ENCODE results near the gene ANKRD13A.

Gene ANKRD13A

GRCh38 chr12:110088936-110089335 lies 89.7 kb downstream of the ANKRD13A start:
- Histone ChIP-seq H3K4me3 (replicated peaks; ENCODE audit: low read depth, low read length) (no peak overlapping the region), H3K36me3 (ENCODE audit: control insufficient read depth, insufficient read depth, low read length) (no peaks in the 10 kb centered on the region), H3K27me3 (replicated peaks; ENCODE audit: control insufficient read depth, insufficient read depth, low read length) (no peaks in the 10 kb centered on the region; the same call in 1 of the 2 replicates)
- no peak for DNase-seq (ENCODE audit: extremely low read depth, insufficient read length)
- TF ChIP-seq, protein P1, sequence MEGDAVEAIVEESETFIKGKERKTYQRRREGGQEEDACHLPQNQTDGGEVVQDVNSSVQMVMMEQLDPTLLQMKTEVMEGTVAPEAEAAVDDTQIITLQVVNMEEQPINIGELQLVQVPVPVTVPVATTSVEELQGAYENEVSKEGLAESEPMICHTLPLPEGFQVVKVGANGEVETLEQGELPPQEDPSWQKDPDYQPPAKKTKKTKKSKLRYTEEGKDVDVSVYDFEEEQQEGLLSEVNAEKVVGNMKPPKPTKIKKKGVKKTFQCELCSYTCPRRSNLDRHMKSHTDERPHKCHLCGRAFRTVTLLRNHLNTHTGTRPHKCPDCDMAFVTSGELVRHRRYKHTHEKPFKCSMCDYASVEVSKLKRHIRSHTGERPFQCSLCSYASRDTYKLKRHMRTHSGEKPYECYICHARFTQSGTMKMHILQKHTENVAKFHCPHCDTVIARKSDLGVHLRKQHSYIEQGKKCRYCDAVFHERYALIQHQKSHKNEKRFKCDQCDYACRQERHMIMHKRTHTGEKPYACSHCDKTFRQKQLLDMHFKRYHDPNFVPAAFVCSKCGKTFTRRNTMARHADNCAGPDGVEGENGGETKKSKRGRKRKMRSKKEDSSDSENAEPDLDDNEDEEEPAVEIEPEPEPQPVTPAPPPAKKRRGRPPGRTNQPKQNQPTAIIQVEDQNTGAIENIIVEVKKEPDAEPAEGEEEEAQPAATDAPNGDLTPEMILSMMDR (IDR thresholded peaks at IDR 0.05; ENCODE audit: insufficient read depth, low read length, poor library complexity, severe bottlenecking) = no peak
